ENCODE results near the gene SDK2. TPM values are rescaled to one million over a fixed set of nuclear protein-coding genes. Genes with fewer than 3 reads are reported as not detected.

SDK2 gene
- total RNA-seq, 1 donor: under 0.01 TPM

- DNase-seq (ENCODE audit: low read depth): no peak
- no peak overlapping the region for H3K4me3 ChIP-seq (ENCODE audit: low read depth, low read length)
- no peak for TF ChIP-seq CTCF (IDR thresholded peaks at IDR 0.05; ENCODE audit: insufficient read depth, low read depth, low read length)
These were observed 228.5 kb downstream of the SDK2 start for GRCh38 chr17:73415782-73416181.

- TF ChIP-seq CTCF (IDR thresholded peaks at IDR 0.05; ENCODE audit: insufficient read depth, low read depth, low read length): no peak
- no peak for DNase-seq (ENCODE audit: low read depth)
- H3K4me3 ChIP-seq (ENCODE audit: low read depth, low read length): no peak overlapping the region
These were observed 229.9 kb downstream of the SDK2 start for GRCh38 chr17:73414171-73414955.

- no peak overlapping the region for H3K4me3 ChIP-seq (ENCODE audit: low read depth, low read length)
- DNase-seq (ENCODE audit: low read depth): no peak
- TF ChIP-seq CTCF (IDR thresholded peaks at IDR 0.05; ENCODE audit: insufficient read depth, low read depth, low read length): no peak
These were observed 231.3 kb downstream of the SDK2 start for GRCh38 chr17:73412914-73413313.

GRCh38 chr17:73411313-73411747 is 232.9 kb downstream of the SDK2 start:
- H3K4me3 ChIP-seq (ENCODE audit: low read depth, low read length): no peak overlapping the region
- no peak for DNase-seq (ENCODE audit: low read depth)
- TF ChIP-seq CTCF (IDR thresholded peaks at IDR 0.05; ENCODE audit: insufficient read depth, low read depth, low read length): no peak

GRCh38 chr17:73410586-73411312 is 233.5 kb downstream of the SDK2 start:
- no peak overlapping the region for H3K4me3 ChIP-seq (ENCODE audit: low read depth, low read length)
- DNase-seq (ENCODE audit: low read depth): no peak
- no peak for TF ChIP-seq CTCF (IDR thresholded peaks at IDR 0.05; ENCODE audit: insufficient read depth, low read depth, low read length)

GRCh38 chr17:73404246-73404645 is 240.0 kb downstream of the SDK2 start:
- DNase-seq (ENCODE audit: low read depth): no peak
- H3K4me3 ChIP-seq (ENCODE audit: low read depth, low read length): no peak overlapping the region
- no peak for TF ChIP-seq CTCF (IDR thresholded peaks at IDR 0.05; ENCODE audit: insufficient read depth, low read depth, low read length)
